H1 (cell line): ENCODE data around the gene CCNG2. TPM values are rescaled to one million over a fixed set of nuclear protein-coding genes. Genes with fewer than 3 reads are reported as not detected.

Source experiments
- CTCF ChIA-PET: fragments of 300-600 bp; sonication (Branson Sonifier 250); formaldehyde crosslinking; loops from one replicate; lab custom pipeline; 2021; ENCODE audit not compliant: partially characterized antibody; lab: Charles Lee
- POLR2A ChIA-PET: fragments of 300-600 bp; sonication (Branson Sonifier 250); formaldehyde crosslinking; loops from one replicate; lab custom pipeline; 2021; ENCODE audit warnings: inconsistent platforms; ENCODE audit not compliant: partially characterized antibody; lab: Charles Lee
- DNase-seq, 2 experiments: peaks; one replicate each; pipeline versions ENCODE4 v3.0.0 to v3.0.0-alpha.2; 2010 to 2022; ENCODE audit warnings: low spot score in 2 of 2, low read depth in 1 of 2, mixed read lengths in 1 of 2
- FAIRE-seq: peaks from 2 replicates; lab custom pipeline; 2011; peaks lifted over from hg19 to GRCh38; lab: Jason Lieb, UNC
- H2AFZ ChIP-seq: 2 replicates; pipeline ENCODE4 v1.8.1; 2012; ENCODE audit warnings: low read length, inconsistent platforms
- H2AK5ac ChIP-seq: 2 replicates; pipeline ENCODE4 v1.6.1; 2013; ENCODE audit warnings: low read depth, low read length
- H2BK120ac ChIP-seq: replicated peaks from 2 replicates; pipeline ENCODE3; 2013; ENCODE audit warnings: low read depth, low read length, inconsistent platforms
- H2BK12ac ChIP-seq: 2 replicates; pipeline ENCODE4 v1.6.1; 2013; ENCODE audit warnings: low read depth, low read length
- H2BK15ac ChIP-seq: 2 replicates; pipeline ENCODE4 v1.6.1; 2013; ENCODE audit warnings: low read length
- H2BK20ac ChIP-seq: 2 replicates; pipeline ENCODE4 v1.6.1; 2013; ENCODE audit warnings: low read length
- H2BK5ac ChIP-seq: 2 replicates; pipeline ENCODE4 v1.6.1; 2013; ENCODE audit warnings: low read depth, low read length
- H3K14ac ChIP-seq: 2 replicates; pipeline ENCODE4 v1.6.1; 2013; ENCODE audit warnings: inconsistent platforms; ENCODE audit not compliant: insufficient read length
- H3K18ac ChIP-seq: 2 replicates; pipeline ENCODE4 v1.6.1; 2013; ENCODE audit warnings: low read length; ENCODE audit errors: extremely low read depth
- H3K23ac ChIP-seq: 2 replicates; pipeline ENCODE4 v1.6.1; 2013; ENCODE audit warnings: inconsistent platforms; ENCODE audit not compliant: insufficient read length
- H3K23me2 ChIP-seq: 2 replicates; pipeline ENCODE4 v1.6.1; 2013; ENCODE audit warnings: low read depth, low read length
- H3K27ac ChIP-seq: 2 replicates; pipeline ENCODE4 v1.6.1; 2011; ENCODE audit warnings: low read depth, low read length, inconsistent platforms
- H3K27me3 ChIP-seq, 4 experiments: replicated peaks in 1 of 4; 1 replicate in 1 of 4; 2 replicates in 3 of 4; pipeline versions ENCODE4 v1.6.1 to v1.8.1; 2011 to 2013; ENCODE audit warnings: low read length in 3 of 4, mild to moderate bottlenecking in 3 of 4, inconsistent platforms in 2 of 4, mixed read lengths in 2 of 4, moderate library complexity in 1 of 4; ENCODE audit not compliant: control insufficient read depth in 3 of 4, insufficient read depth in 3 of 4; ENCODE audit errors: extremely low read depth in 1 of 4
- H3K36me3 ChIP-seq, 4 experiments: 2 replicates each; pipeline versions ENCODE4 v1.6.1 to v1.8.1; 2011 to 2013; ENCODE audit warnings: mild to moderate bottlenecking in 4 of 4, low read length in 3 of 4, moderate library complexity in 2 of 4, control low read depth in 1 of 4, inconsistent platforms in 1 of 4; ENCODE audit not compliant: insufficient read depth in 4 of 4, control insufficient read depth in 2 of 4
- H3K4ac ChIP-seq: replicated peaks from 2 replicates; pipeline ENCODE3; 2013; ENCODE audit warnings: low read length, low read depth, mixed read lengths, inconsistent platforms; ENCODE audit not compliant: insufficient read length
- H3K4me1 ChIP-seq, 4 experiments: replicated peaks in 1 of 4; 1 replicate in 1 of 4; 2 replicates in 3 of 4; pipeline versions ENCODE4 v1.6.1 to v1.8.1; 2011 to 2013; ENCODE audit warnings: low read length in 3 of 4, inconsistent platforms in 2 of 4, mixed read lengths in 1 of 4; ENCODE audit not compliant: insufficient read depth in 4 of 4, control insufficient read depth in 3 of 4
- H3K4me2 ChIP-seq, 2 experiments: 2 replicates each; pipeline versions ENCODE4 v1.6.1 to v1.8.1; 2011 to 2013; ENCODE audit warnings: low read depth in 2 of 2, low read length in 2 of 2, control low read depth in 1 of 2, inconsistent platforms in 1 of 2, mild to moderate bottlenecking in 1 of 2; ENCODE audit not compliant: insufficient read depth in 1 of 2
- H3K4me3 ChIP-seq, 4 experiments: fragments of 200-600, 300-600 bp in 1 of 4; sonication (generic), shearing (Covaris generic), sonication (Bioruptor Twin) in 1 of 4; 2 replicates each; pipeline versions ENCODE4 v1.5.1 to v1.8.1; 2011 to 2016; ENCODE audit warnings: low read length in 4 of 4, low read depth in 3 of 4, control low read depth in 2 of 4, inconsistent platforms in 2 of 4, mild to moderate bottlenecking in 2 of 4, mixed read lengths in 1 of 4, moderate library complexity in 1 of 4; ENCODE audit not compliant: insufficient read depth in 2 of 4; ENCODE audit errors: extremely low read depth in 1 of 4
- H3K56ac ChIP-seq: replicated peaks from 2 replicates; pipeline ENCODE3; 2013; ENCODE audit warnings: low read depth, mild to moderate bottlenecking, mixed read lengths, low read length, inconsistent platforms; ENCODE audit not compliant: insufficient read length
- H3K79me1 ChIP-seq: 2 replicates; pipeline ENCODE4 v1.6.1; 2013; ENCODE audit warnings: low read depth, low read length, control low read depth
- H3K79me2 ChIP-seq, 2 experiments: 2 replicates each; pipeline versions ENCODE4 v1.6.1 to v1.8.1; 2012 to 2013; ENCODE audit warnings: low read length in 2 of 2, mild to moderate bottlenecking in 2 of 2, inconsistent platforms in 1 of 2; ENCODE audit not compliant: insufficient read depth in 2 of 2, control insufficient read depth in 1 of 2
- H3K9ac ChIP-seq, 4 experiments: replicated peaks in 1 of 4; 1 replicate in 1 of 4; 2 replicates in 3 of 4; pipeline versions ENCODE4 v1.6.1 to v1.8.1; 2011 to 2013; ENCODE audit warnings: low read depth in 3 of 4, low read length in 3 of 4, control low read depth in 2 of 4, mild to moderate bottlenecking in 2 of 4, moderate library complexity in 2 of 4, inconsistent platforms in 1 of 4; ENCODE audit errors: extremely low read depth in 1 of 4
- H3K9me3 ChIP-seq, 2 experiments: 2 replicates each; pipeline versions ENCODE4 v1.6.1 to v1.8.1; 2012 to 2013; ENCODE audit warnings: mild to moderate bottlenecking in 2 of 2, moderate library complexity in 2 of 2, control low read depth in 1 of 2, inconsistent platforms in 1 of 2, low read depth in 1 of 2, low read length in 1 of 2, mixed read lengths in 1 of 2; ENCODE audit not compliant: insufficient read depth in 2 of 2
- H4K20me1 ChIP-seq, 2 experiments: replicated peaks in 1 of 2; 2 replicates each; pipeline versions ENCODE3 to v1.8.1; 2011 to 2013; ENCODE audit warnings: inconsistent platforms in 2 of 2, low read length in 2 of 2, mild to moderate bottlenecking in 1 of 2; ENCODE audit not compliant: insufficient read depth in 2 of 2, control insufficient read depth in 1 of 2
- H4K5ac ChIP-seq: 2 replicates; pipeline ENCODE4 v1.6.1; 2013; ENCODE audit warnings: low read length, low read depth, mixed read lengths, inconsistent platforms; ENCODE audit not compliant: insufficient read length
- H4K8ac ChIP-seq: 2 replicates; pipeline ENCODE4 v1.8.0; 2013; ENCODE audit warnings: mild to moderate bottlenecking, moderate library complexity, low read length, inconsistent platforms; ENCODE audit not compliant: insufficient read depth; ENCODE audit errors: extremely low read depth
- H4K91ac ChIP-seq: replicated peaks from 2 replicates; pipeline ENCODE3; 2013; ENCODE audit warnings: low read length, mixed read lengths, inconsistent platforms; ENCODE audit not compliant: insufficient read length
- BACH1 ChIP-seq: IDR thresholded peaks from 2 replicates; pipeline ENCODE4 v1.6.1; 2012; ENCODE audit warnings: low read length, improper control_type of control experiment
- POLR2A ChIP-seq, 2 experiments: IDR thresholded peaks; 1 replicate in 1 of 2; 2 replicates in 1 of 2; pipeline ENCODE4 v1.6.1; 2011; ENCODE audit warnings: low read depth in 2 of 2, low read length in 2 of 2, mild to moderate bottlenecking in 2 of 2; ENCODE audit errors: control extremely low read depth in 1 of 2
- SUZ12 ChIP-seq: fragments of 200-600 bp; sonication (generic); IDR thresholded peaks from 2 replicates; pipeline ENCODE4 v1.6.1; 2012; ENCODE audit warnings: mild to moderate bottlenecking, inconsistent platforms, low read length, moderate library complexity, mixed read lengths
- YY1 ChIP-seq: IDR thresholded peaks from 2 replicates; pipeline ENCODE4 v1.6.1; 2011; ENCODE audit warnings: low read depth, mild to moderate bottlenecking, low read length
- WGBS, 2 experiments: shearing (Covaris generic) in 1 of 2; methylation state at CpG; one replicate each; pipeline versions ENCODE4 v1.1.6 to v1.1.7; 2013 to 2015; ENCODE audit warnings: low lambda C conversion rate in 2 of 2, mixed read lengths in 2 of 2, inconsistent platforms in 1 of 2, low coverage in 1 of 2, missing lambda C conversion rate in 1 of 2; ENCODE audit not compliant: insufficient replicate concordance in 2 of 2, insufficient coverage in 1 of 2, insufficient read length in 1 of 2; ENCODE audit errors: extremely low coverage in 1 of 2, missing lambda C conversion rate in 1 of 2; 5-methylcytosine and 5-hydroxymethylcytosine counted together
- polyA plus RNA-seq, 7 experiments: library from polyadenylated mRNA; depleted of rRNA in 3 of 7; stranded (reverse) in 5 of 7; unstranded in 2 of 7; fragments of >200 nt in 5 of 7; fragments of 200-250 nt in 2 of 7; gene quantifications; 1 replicate in 5 of 7; 2 replicates in 1 of 7; 4 replicates in 1 of 7; pipeline versions ENCODE4 v1.2.1 to v1.2.3, GENCODE V29; 2011 to 2013; ENCODE audit warnings: missing spikeins in 2 of 7, mixed read lengths in 2 of 7
- total RNA-seq: library from RNA; stranded (reverse); fragmentation: NEBNext Ultra II Directional; extraction: Animal tissue kit (Norgen Biotek cat#: 25700); gene quantifications from 2 replicates; pipeline ENCODE4 v1.2.1, GENCODE V29; 2021

The CCNG2 gene
- total and polyA plus RNA-seq, 2 of the 8 experiments (the other 6 are each of a cell fraction or from before 2014, with no cell fraction given): 3.5 to 13.9 TPM

DNA sequence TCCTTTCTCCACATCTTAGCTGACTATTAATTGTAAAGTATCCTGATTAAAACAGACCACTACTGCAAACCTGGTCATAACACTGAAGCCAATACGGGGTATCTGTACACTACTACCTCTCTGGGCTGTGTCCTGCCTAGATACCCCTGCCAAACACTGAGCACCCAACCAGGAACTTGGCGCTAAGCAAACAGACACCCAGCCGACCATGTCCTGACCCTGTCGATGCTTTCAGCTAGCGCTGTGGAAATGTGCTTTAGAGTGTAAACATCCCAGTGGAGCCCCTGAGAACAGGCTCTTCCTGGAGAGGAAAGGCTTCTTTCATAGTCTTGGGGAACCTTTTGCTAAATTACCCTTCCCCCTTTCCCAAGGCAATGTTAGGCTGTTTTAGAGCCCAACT, 52.9 kb downstream of the CCNG2 start:
- H3K14ac ChIP-seq: no peak overlapping the region
- no peak overlapping the region for H2AFZ ChIP-seq
- H3K4me3 ChIP-seq: no peak overlapping the region
- H2AK5ac ChIP-seq: no peak overlapping the region
- no peaks in the 10 kb centered on the region for H3K9me3 ChIP-seq
- no peak overlapping the region; the same call in 1 of the 2 replicates for H4K8ac ChIP-seq
- no peak overlapping the region for H3K56ac ChIP-seq
- no peak overlapping the region for H4K5ac ChIP-seq
- ChIA-PET CTCF (interaction anchor here (0.9 to 20.9 kb wide), 7 partner anchors 11 to 209 kb away, joined by 3 to 258 read pairs (median 6); no protein-coding TSS in a partner anchor), POLR2A (no interaction called here)
- H4K91ac ChIP-seq: no peak overlapping the region
- no peaks in the 10 kb centered on the region for H3K36me3 ChIP-seq
- H3K9ac ChIP-seq: no peak overlapping the region
- H3K27me3 ChIP-seq: no peaks in the 10 kb centered on the region; a peak in 1 of 7 replicates
- H2BK12ac ChIP-seq: no peak overlapping the region
- FAIRE-seq (no peak), DNase-seq (no peak)
- H3K4ac ChIP-seq: no peak overlapping the region
- no peaks in the 10 kb centered on the region for H3K23me2 ChIP-seq
- H3K27ac ChIP-seq: no peak overlapping the region
- no peak overlapping the region for H2BK20ac ChIP-seq
- 89% methylated on average over 5 of the region's 5 CpGs; no CpG with 5 or more reads in 1 of the 2 experiments for WGBS, 2 experiments
- TF ChIP-seq YY1 (no peak), BACH1 (no peak), SUZ12 (no peak), POLR2A (IDR thresholded peaks at IDR 0.05; ENCODE audit: control extremely low read depth in 1 of 2, low read depth in 2 of 2, low read length in 2 of 2) (no peak)
- H3K18ac ChIP-seq: no peak overlapping the region
- H2BK5ac ChIP-seq: no peak overlapping the region
- no peaks in the 10 kb centered on the region for H3K79me2 ChIP-seq
- no peaks in the 10 kb centered on the region for H3K4me1 ChIP-seq
- H3K79me1 ChIP-seq: no peaks in the 10 kb centered on the region
- no peak overlapping the region for H3K4me2 ChIP-seq
- H4K20me1 ChIP-seq: no peaks in the 10 kb centered on the region
- no peak overlapping the region for H2BK120ac ChIP-seq
- H2BK15ac ChIP-seq: no peak overlapping the region
- no peak overlapping the region for H3K23ac ChIP-seq
